Measurements from ENCODE around the gene CPN1.

CPN1 gene

GRCh38 chr10:99995269-99995668 is 86.4 kb downstream of the CPN1 start:
- no peak for DNase-seq

GRCh38 chr10:99994801-99995200 is 86.9 kb downstream of the CPN1 start:
- DNase-seq: no peak

- no peak for DNase-seq
These were observed 87.7 kb downstream of the CPN1 start for GRCh38 chr10:99993701-99994689.

All from SW 1271 (cell line).